IMR-90 (cell line): ENCODE data around the gene RPS19. TPM values are rescaled to one million over a fixed set of nuclear protein-coding genes. Genes with fewer than 3 reads are reported as not detected.

Experiments used
- ATAC-seq: fragments of 200-7000 bp; cut with Tn5 transposase; 2 replicates; pipeline ENCODE4 v1.9.1; 2020; ENCODE audit warnings: low read depth, mild to moderate bottlenecking, moderate library complexity
- BruUV-seq: library from RNA; stranded (reverse); fragments of 400-500 nt; replicated peaks from 2 replicates; lab custom pipeline; 2021; lab: Mats Ljungman, UMichigan
- CTCF ChIA-PET: fragments of 300-600 bp; formaldehyde crosslinking; extraction: SDS; loops from one replicate; lab custom pipeline; 2021; ENCODE audit warnings: antibody characterized with exemption; lab: Yijun Ruan, JAX
- POLR2A ChIA-PET: fragments of 300-600 bp; sonication (Branson Sonifier 250); formaldehyde crosslinking; loops from one replicate; lab custom pipeline; 2022; ENCODE audit warnings: antibody characterized with exemption; ENCODE audit not compliant: unreplicated experiment; lab: Charles Lee
- DNase-seq: peaks from one replicate; pipeline ENCODE4 v3.0.0; 2013
- H2AFZ ChIP-seq: replicated peaks from 2 replicates; pipeline ENCODE3; 2013; ENCODE audit warnings: low read length, mild to moderate bottlenecking; ENCODE audit not compliant: poor library complexity
- H2AK5ac ChIP-seq: 2 replicates; pipeline ENCODE4 v1.6.1; 2013; ENCODE audit warnings: low read depth, low read length, inconsistent platforms
- H2AK9ac ChIP-seq: replicated peaks from 2 replicates; pipeline ENCODE3; 2013; ENCODE audit warnings: mild to moderate bottlenecking, low read depth, low read length, moderate library complexity; ENCODE audit not compliant: poor library complexity
- H2BK120ac ChIP-seq: 2 replicates; pipeline ENCODE4 v1.6.1; 2013; ENCODE audit warnings: low read depth, low read length, inconsistent platforms
- H2BK15ac ChIP-seq: 3 replicates; pipeline ENCODE4 v1.6.1; 2013; ENCODE audit warnings: low read depth, low read length, inconsistent platforms
- H2BK20ac ChIP-seq: 2 replicates; pipeline ENCODE4 v1.6.1; 2013; ENCODE audit warnings: low read depth, mild to moderate bottlenecking, inconsistent platforms, low read length, moderate library complexity
- H2BK5ac ChIP-seq: 2 replicates; pipeline ENCODE4 v1.6.1; 2013; ENCODE audit warnings: mild to moderate bottlenecking, low read depth, low read length, inconsistent platforms; ENCODE audit not compliant: poor library complexity, severe bottlenecking
- H3K14ac ChIP-seq: replicated peaks from 2 replicates; pipeline ENCODE4 v1.6.1; 2013; ENCODE audit warnings: low read depth, low read length, inconsistent platforms
- H3K18ac ChIP-seq: 2 replicates; pipeline ENCODE4 v1.6.1; 2013; ENCODE audit warnings: low read depth, low read length, control low read depth
- H3K23ac ChIP-seq: 2 replicates; pipeline ENCODE4 v1.6.1; 2013; ENCODE audit warnings: low read depth, low read length, inconsistent platforms
- H3K27ac ChIP-seq: 2 replicates; pipeline ENCODE4 v1.5.1; 2013; ENCODE audit warnings: mild to moderate bottlenecking, control low read depth, low read length; ENCODE audit not compliant: insufficient read depth
- H3K27me3 ChIP-seq: 2 replicates; pipeline ENCODE4 v1.6.1; 2013; ENCODE audit warnings: low read length; ENCODE audit not compliant: control insufficient read depth, insufficient read depth
- H3K36me3 ChIP-seq: 2 replicates; pipeline ENCODE4 v1.6.1; 2013; ENCODE audit warnings: low read length, mixed read lengths; ENCODE audit not compliant: control insufficient read depth, insufficient read depth
- H3K4ac ChIP-seq: 2 replicates; pipeline ENCODE4 v1.6.1; 2013; ENCODE audit warnings: low read depth, low read length, inconsistent platforms
- H3K4me1 ChIP-seq: 2 replicates; pipeline ENCODE4 v1.6.1; 2013; ENCODE audit warnings: low read length, mixed read lengths; ENCODE audit not compliant: control insufficient read depth, insufficient read depth
- H3K4me2 ChIP-seq: 2 replicates; pipeline ENCODE4 v1.6.1; 2013; ENCODE audit warnings: low read depth, mild to moderate bottlenecking, control low read depth, low read length, moderate library complexity
- H3K4me3 ChIP-seq: 2 replicates; pipeline ENCODE4 v1.5.1; 2013; ENCODE audit warnings: low read depth, mild to moderate bottlenecking, control low read depth, low read length, moderate library complexity; ENCODE audit not compliant: insufficient read depth
- H3K56ac ChIP-seq: 2 replicates; pipeline ENCODE4 v1.6.1; 2013; ENCODE audit warnings: low read length, inconsistent platforms; ENCODE audit not compliant: insufficient read depth; ENCODE audit errors: extremely low read depth
- H3K79me1 ChIP-seq, 2 experiments: 2 replicates each; pipeline ENCODE4 v1.6.1; 2013; ENCODE audit warnings: low read length in 2 of 2, inconsistent platforms in 1 of 2, low read depth in 1 of 2
- H3K9ac ChIP-seq: 2 replicates; pipeline ENCODE4 v1.6.1; 2013; ENCODE audit warnings: low read depth, low read length, control low read depth
- H3K9me1 ChIP-seq: 2 replicates; pipeline ENCODE4 v1.6.1; 2013; ENCODE audit warnings: low read length, inconsistent platforms; ENCODE audit not compliant: insufficient read depth
- H3K9me3 ChIP-seq: 2 replicates; pipeline ENCODE4 v1.6.1; 2013; ENCODE audit warnings: low read length; ENCODE audit not compliant: control insufficient read depth, insufficient read depth
- H4K20me1 ChIP-seq: 2 replicates; pipeline ENCODE4 v1.6.1; 2013; ENCODE audit warnings: low read length, inconsistent platforms; ENCODE audit not compliant: insufficient read depth
- H4K5ac ChIP-seq: 2 replicates; pipeline ENCODE4 v1.6.1; 2013; ENCODE audit warnings: mild to moderate bottlenecking, low read depth, low read length, control low read depth
- H4K8ac ChIP-seq, 2 experiments: 2 replicates each; pipeline ENCODE4 v1.6.1; 2013; ENCODE audit warnings: low read depth in 2 of 2, low read length in 2 of 2, control low read depth in 1 of 2, inconsistent platforms in 1 of 2
- H4K91ac ChIP-seq: 2 replicates; pipeline ENCODE4 v1.6.1; 2013; ENCODE audit warnings: low read depth, low read length, inconsistent platforms; ENCODE audit not compliant: insufficient read depth
- FOS ChIP-seq: fragments of 150-350 bp; IDR thresholded peaks from 2 replicates; pipeline ENCODE4 v1.6.1; 2016; ENCODE audit warnings: low read depth, low read length
- MAZ ChIP-seq: IDR thresholded peaks from 2 replicates; pipeline ENCODE4 v1.6.1; 2012; ENCODE audit warnings: low read depth, mild to moderate bottlenecking, low read length, improper control_type of control experiment, moderate library complexity, borderline replicate concordance
- POLR2A ChIP-seq: IDR thresholded peaks from 2 replicates; pipeline ENCODE4 v1.6.1; 2012; ENCODE audit warnings: mild to moderate bottlenecking, low read depth, low read length
- RAD21 ChIP-seq: IDR thresholded peaks from 2 replicates; pipeline ENCODE4 v1.6.1; 2012; ENCODE audit warnings: low read length, improper control_type of control experiment
- RCOR1 ChIP-seq: IDR thresholded peaks from 2 replicates; pipeline ENCODE4 v1.6.1; 2012; ENCODE audit warnings: mild to moderate bottlenecking, low read length, improper control_type of control experiment; ENCODE audit not compliant: insufficient replicate concordance
- WGBS, 2 experiments: methylation state at CpG; one replicate each; pipeline versions ENCODE4 v1.1.5 to v1.1.7; 2013; ENCODE audit warnings: missing lambda C conversion rate in 2 of 2; ENCODE audit not compliant: insufficient read length in 1 of 2; ENCODE audit errors: extremely low coverage in 2 of 2; 5-methylcytosine and 5-hydroxymethylcytosine counted together
- dilution Hi-C: fragments of 300-500 bp; cut with HindIII; formaldehyde crosslinking; loops from one replicate; pipeline ENCODE4 v1.14.3; 2018; ENCODE audit warnings: low sequenced_read_pairs; ENCODE audit not compliant: unreplicated experiment
- in situ Hi-C: fragments of 300-500 bp; cut with MboI; formaldehyde crosslinking; loops from 3 replicates; pipeline ENCODE4 v1.14.3; 2019; ENCODE audit warnings: low sequenced_read_pairs, inconsistent platforms, mixed read lengths
- intact Hi-C: fragments of 100-400 bp; cut with micrococcal nuclease; formaldehyde crosslinking; loops from 2 replicates; pipeline ENCODE4 v1.10.0; 2022
- polyA plus RNA-seq, 3 experiments: library from polyadenylated mRNA; depleted of rRNA; stranded (reverse); fragments of >200 nt; gene quantifications; 2 replicates each; pipeline ENCODE4 v1.2.3, GENCODE V29; 2012; ENCODE audit warnings: low replicate concordance in 1 of 3
- total RNA-seq: library from RNA; depleted of rRNA; stranded (reverse); fragments of >200 nt; gene quantifications from 2 replicates; pipeline ENCODE4 v1.2.3, GENCODE V29; 2012
- TF ChIP-seq, protein P1 (sequence below): fragments of 150-350 bp; IDR thresholded peaks from 2 replicates; pipeline ENCODE4 v1.6.1; 2017; ENCODE audit warnings: mild to moderate bottlenecking, antibody characterized with exemption, low read length, low read depth
- TF ChIP-seq, protein P2 (sequence below): fragments of 150-350 bp; IDR thresholded peaks from 2 replicates; pipeline ENCODE4 v1.6.1; 2016; ENCODE audit warnings: low read depth, mild to moderate bottlenecking, low read length, moderate library complexity, borderline replicate concordance

RPS19 gene
- total and polyA plus RNA-seq, 2 of the 4 experiments (the other 2 are of a cell fraction) = 230 to 3,988 TPM

DNA sequence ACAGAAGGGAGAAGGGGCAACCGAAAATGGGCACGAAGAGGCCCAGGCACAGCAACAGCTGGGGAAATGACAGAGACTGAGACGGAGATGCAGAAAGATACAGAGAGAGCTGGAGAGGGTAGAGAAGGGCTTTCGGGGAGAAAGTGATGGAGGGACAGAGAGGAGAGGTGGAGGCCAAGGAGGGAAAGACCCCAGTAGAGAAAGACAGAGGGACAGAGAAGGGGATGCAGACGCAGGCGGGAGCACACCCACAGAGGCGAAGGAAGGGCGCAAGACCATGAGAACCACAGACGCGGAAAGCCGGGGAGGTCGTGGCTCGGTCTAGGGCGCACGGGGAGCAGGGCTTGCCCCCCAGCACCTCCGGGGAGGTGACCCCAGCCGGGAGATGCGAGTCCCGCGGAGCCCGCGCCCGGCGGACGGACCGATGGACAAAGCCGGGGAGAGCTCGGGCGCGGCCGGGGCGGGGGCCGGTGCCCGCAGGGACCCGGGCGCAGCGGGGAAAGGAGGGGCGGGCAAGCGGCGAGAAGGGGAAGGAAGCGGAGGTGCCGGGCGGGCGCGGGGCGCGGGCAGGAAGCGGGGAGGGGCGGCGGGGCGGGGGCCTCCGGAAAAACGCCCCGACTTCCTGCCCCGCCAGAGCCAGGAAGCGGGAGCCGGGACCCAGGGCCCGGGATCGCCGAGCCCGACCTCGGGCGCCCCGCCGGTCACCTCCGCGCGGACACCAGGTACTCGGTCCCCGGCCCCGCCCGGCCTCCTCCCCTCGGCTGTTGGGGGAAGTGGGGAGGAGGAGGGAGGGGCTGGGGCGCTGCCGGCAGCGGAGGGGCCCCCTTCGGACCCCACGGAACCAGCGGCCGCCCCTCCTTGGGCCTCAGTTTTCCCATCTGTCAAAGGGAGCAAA, 22.8 kb downstream of the RPS19 start, which contains the start of gene ARHGEF1:
ARHGEF1 (plus strand) TSS at position 617 of the 895 bp plus-strand sequence. CDS start 4,899 bp downstream, outside the sequence.
- peak within 1 kb of the TSS; percentile 99 for H2AK9ac ChIP-seq
- peaks cover 18% of the 10 kb centered on the region; the same call in 1 of the 2 replicates for H4K20me1 ChIP-seq
- peak within 1 kb of the TSS; percentile 78 for H3K14ac ChIP-seq
- H4K5ac ChIP-seq = peak within 1 kb of the TSS; percentile 86
- peaks cover 7% of the 10 kb centered on the region; the same call in 1 of the 2 replicates for H3K27me3 ChIP-seq
- H2BK20ac ChIP-seq = no peak within 1 kb of the TSS
- peak within 1 kb of the TSS; percentile 55 for H3K18ac ChIP-seq
- H3K4me2 ChIP-seq = peak within 1 kb of the TSS; percentile 94
- POLR2A ChIA-PET = no interaction called here
- H3K79me1 ChIP-seq = peaks cover 32 to 43% of the 10 kb centered on the region in 2 experiments
- no TSS peak for BruUV-seq
- peak within 1 kb of the TSS; percentile 96 for H3K23ac ChIP-seq
- H3K56ac ChIP-seq = peak within 1 kb of the TSS; percentile 83
- TF ChIP-seq MAZ (peak; percentile 11; the same call in 1 of the 2 replicates), RAD21 (no peak), FOS (no peak), POLR2A (no peak), RCOR1 (no peak)
- TF ChIP-seq, protein P1, sequence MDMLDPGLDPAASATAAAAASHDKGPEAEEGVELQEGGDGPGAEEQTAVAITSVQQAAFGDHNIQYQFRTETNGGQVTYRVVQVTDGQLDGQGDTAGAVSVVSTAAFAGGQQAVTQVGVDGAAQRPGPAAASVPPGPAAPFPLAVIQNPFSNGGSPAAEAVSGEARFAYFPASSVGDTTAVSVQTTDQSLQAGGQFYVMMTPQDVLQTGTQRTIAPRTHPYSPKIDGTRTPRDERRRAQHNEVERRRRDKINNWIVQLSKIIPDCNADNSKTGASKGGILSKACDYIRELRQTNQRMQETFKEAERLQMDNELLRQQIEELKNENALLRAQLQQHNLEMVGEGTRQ = no peak
- TF ChIP-seq, protein P2, sequence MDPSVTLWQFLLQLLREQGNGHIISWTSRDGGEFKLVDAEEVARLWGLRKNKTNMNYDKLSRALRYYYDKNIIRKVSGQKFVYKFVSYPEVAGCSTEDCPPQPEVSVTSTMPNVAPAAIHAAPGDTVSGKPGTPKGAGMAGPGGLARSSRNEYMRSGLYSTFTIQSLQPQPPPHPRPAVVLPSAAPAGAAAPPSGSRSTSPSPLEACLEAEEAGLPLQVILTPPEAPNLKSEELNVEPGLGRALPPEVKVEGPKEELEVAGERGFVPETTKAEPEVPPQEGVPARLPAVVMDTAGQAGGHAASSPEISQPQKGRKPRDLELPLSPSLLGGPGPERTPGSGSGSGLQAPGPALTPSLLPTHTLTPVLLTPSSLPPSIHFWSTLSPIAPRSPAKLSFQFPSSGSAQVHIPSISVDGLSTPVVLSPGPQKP = no peak
- peak within 1 kb of the TSS; percentile 91 for H3K4ac ChIP-seq
- in situ Hi-C loops = loop anchor here (5.0 kb wide), 1 partner anchor 64 kb away; no protein-coding TSS in a partner anchor
- H2AK5ac ChIP-seq = peak within 1 kb of the TSS; percentile 94
- dilution Hi-C loops = no loop called here
- peaks cover 8% of the 10 kb centered on the region for H3K4me1 ChIP-seq
- H3K36me3 ChIP-seq = no peaks in the 10 kb centered on the region
- peak within 1 kb of the TSS; percentile 92 for H3K4me3 ChIP-seq
- CTCF ChIA-PET = no interaction called here
- H3K9me1 ChIP-seq = peaks cover 14% of the 10 kb centered on the region
- no peaks in the 10 kb centered on the region for H3K9me3 ChIP-seq
- DNase-seq (no peak), ATAC-seq (peak; percentile 10)
- peak within 1 kb of the TSS; percentile 47; the same call in 1 of the 2 replicates for H2BK120ac ChIP-seq
- H3K9ac ChIP-seq = peak within 1 kb of the TSS; percentile 93
- H2BK5ac ChIP-seq = no peak within 1 kb of the TSS
- peak within 1 kb of the TSS; percentile 94 for H2AFZ ChIP-seq
- no peak within 1 kb of the TSS; the same call in 2 of the 3 replicates for H2BK15ac ChIP-seq
- peak within 1 kb of the TSS; percentile 59 for H3K27ac ChIP-seq
- WGBS, 2 experiments = 5% methylated on average over 40 of the region's 80 CpGs; no CpG with 5 or more reads in 1 of the 2 experiments
- peak within 1 kb of the TSS; percentile 94 to 98 for H4K8ac ChIP-seq
- intact Hi-C loops = loop anchor here (5.0 to 10.0 kb wide), 2 partner anchors 49 to 152 kb away; no protein-coding TSS in a partner anchor
- H4K91ac ChIP-seq = peak within 1 kb of the TSS; percentile 83
